GM23338 (cell line): Measurements from ENCODE around the gene ASB16. TPM values are rescaled to one million over a fixed set of nuclear protein-coding genes. Genes with fewer than 3 reads are reported as not detected.

Experiments used
- ATAC-seq: fragments of 200-7000 bp; cut with Tn5 transposase; 3 replicates; pipeline ENCODE4 v1.9.1; 2020
- DNase-seq: peaks from one replicate; pipeline ENCODE4 v3.0.0-alpha.2; 2015; ENCODE audit warnings: low spot score
- H2AFZ ChIP-seq: fragments of 200-600 bp; sonication (generic); 2 replicates; pipeline ENCODE4 v1.8.0; 2016; ENCODE audit warnings: antibody characterized with exemption, mild to moderate bottlenecking, moderate library complexity
- H3F3A ChIP-seq: fragments of 200-600 bp; sonication (generic); replicated peaks from 2 replicates; pipeline ENCODE4 v1.8.0; 2017; ENCODE audit warnings: antibody characterized with exemption, mixed run types, low read depth
- H3K27ac ChIP-seq: fragments of 200-600 bp; sonication (generic); 2 replicates; pipeline ENCODE4 v1.6.1; 2016; ENCODE audit warnings: low read depth
- H3K27me3 ChIP-seq: fragments of 200-600 bp; sonication (generic); 2 replicates; pipeline ENCODE4 v1.8.0; 2016; ENCODE audit warnings: mild to moderate bottlenecking, mixed run types, moderate library complexity; ENCODE audit not compliant: insufficient read depth
- H3K36me3 ChIP-seq: fragments of 200-600 bp; sonication (generic); 2 replicates; pipeline ENCODE4 v1.8.0; 2016; ENCODE audit warnings: mild to moderate bottlenecking; ENCODE audit not compliant: insufficient read depth
- H3K4me1 ChIP-seq: fragments of 200-600 bp; sonication (generic); 2 replicates; pipeline ENCODE4 v1.8.0; 2016; ENCODE audit warnings: mild to moderate bottlenecking, moderate library complexity; ENCODE audit not compliant: insufficient read depth
- H3K4me2 ChIP-seq: fragments of 200-600 bp; sonication (generic); 2 replicates; pipeline ENCODE4 v1.7.1; 2017; ENCODE audit warnings: mixed run types
- H3K4me3 ChIP-seq: fragments of 200-600 bp; sonication (generic); 2 replicates; pipeline ENCODE4 v1.6.1; 2016; ENCODE audit warnings: mixed run types
- H3K79me2 ChIP-seq: fragments of 200-600 bp; sonication (generic); replicated peaks from 2 replicates; pipeline ENCODE4 v1.8.0; 2017; ENCODE audit warnings: mild to moderate bottlenecking; ENCODE audit not compliant: insufficient read depth
- H3K9me2 ChIP-seq: fragments of 200-600 bp; sonication (generic); 2 replicates; pipeline ENCODE4 v1.8.0; 2017; ENCODE audit not compliant: insufficient read depth
- H4K20me1 ChIP-seq: fragments of 200-600 bp; sonication (generic); replicated peaks from 2 replicates; pipeline ENCODE4 v1.8.0; 2017; ENCODE audit warnings: mild to moderate bottlenecking; ENCODE audit not compliant: insufficient read depth
- H3K27ac Mint-ChIP-seq: 2 replicates; pipeline ENCODE4 v1.8.0; 2020; ENCODE audit warnings: inconsistent platforms, mild to moderate bottlenecking, moderate library complexity, mixed read lengths
- H3K27me3 Mint-ChIP-seq: 3 replicates; pipeline ENCODE4 v1.8.0; 2022; ENCODE audit warnings: low read depth, mild to moderate bottlenecking, moderate library complexity, mixed read lengths, inconsistent platforms; ENCODE audit not compliant: insufficient read depth, poor library complexity
- H3K36me3 Mint-ChIP-seq: 3 replicates; pipeline ENCODE4 v1.8.0; 2021; ENCODE audit warnings: low read depth, mild to moderate bottlenecking, inconsistent platforms, moderate library complexity, mixed read lengths
- H3K4me1 Mint-ChIP-seq: 3 replicates; pipeline ENCODE4 v1.8.0; 2020; ENCODE audit warnings: mild to moderate bottlenecking, inconsistent platforms, mixed read lengths
- H3K4me3 Mint-ChIP-seq: 3 replicates; pipeline ENCODE4 v1.8.0; 2021; ENCODE audit warnings: moderate library complexity, mild to moderate bottlenecking, inconsistent platforms, mixed read lengths
- H3K9me3 Mint-ChIP-seq: 3 replicates; pipeline ENCODE4 v1.8.0; 2020; ENCODE audit warnings: moderate library complexity, mild to moderate bottlenecking, inconsistent platforms, mixed read lengths
- CREB1 ChIP-seq: fragments of 250-450 bp; sonication (Bioruptor Pico); IDR thresholded peaks from 2 replicates; pipeline ENCODE4 v1.5.0; 2020; ENCODE audit warnings: low read depth, mild to moderate bottlenecking, moderate library complexity
- CTCF ChIP-seq, 2 experiments: fragments of 200-600 bp in 1 of 2; sonication (generic) in 1 of 2; conservative IDR thresholded peaks; 2 replicates each; pipeline versions ENCODE4 v1.5.1 to v1.6.1; 2016 to 2017; ENCODE audit warnings: antibody characterized with exemption in 2 of 2, low read depth in 2 of 2, mild to moderate bottlenecking in 2 of 2, moderate library complexity in 1 of 2
- POLR2AphosphoS5 ChIP-seq: IDR thresholded peaks from 2 replicates; pipeline ENCODE4 v1.6.1; 2016; ENCODE audit warnings: antibody characterized with exemption, low read depth
- REST ChIP-seq: IDR thresholded peaks from one replicate; pipeline ENCODE4 v1.6.1; 2018; ENCODE audit warnings: antibody characterized with exemption; ENCODE audit not compliant: unreplicated experiment
- ZNF462 ChIP-seq: fragments of 250-450 bp; sonication (Bioruptor Pico); IDR thresholded peaks from 2 replicates; pipeline ENCODE4 v1.5.0; 2020; ENCODE audit warnings: mild to moderate bottlenecking, moderate library complexity
- polyA plus RNA-seq: library from polyadenylated mRNA; unstranded; fragments of >200 nt; fragmentation: Nextera tagmentation; extraction: Ambion mirVana; gene quantifications from 2 replicates; pipeline ENCODE4 v1.2.1, GENCODE V29; 2016
- total RNA-seq: library from RNA; depleted of rRNA; stranded (reverse); fragments of >200 nt; shearing (Covaris generic); gene quantifications from 2 replicates; pipeline ENCODE4 v1.2.3, GENCODE V29; 2014

The ASB16 gene
- total and polyA plus RNA-seq, 2 experiments from 2014 or later, result 0.47 TPM; not detected in 1

- H3K27me3 ChIP-seq, result no peaks in the 10 kb centered on the region
- H3K27ac ChIP-seq, result peak overlapping the region; percentile 55; the same call in 1 of the 2 replicates
- peaks cover 15% of the 10 kb centered on the region for H4K20me1 ChIP-seq
- peaks cover 29% of the 10 kb centered on the region; the same call in 1 of the 2 replicates for H3F3A ChIP-seq
- no peaks in the 10 kb centered on the region for H3K9me3 Mint-ChIP-seq
- H3K4me1 Mint-ChIP-seq, result peaks cover 30% of the 10 kb centered on the region
- H3K4me3 ChIP-seq, result no peak overlapping the region; the same call in 1 of the 2 replicates
- no peak overlapping the region for H2AFZ ChIP-seq
- peak overlapping the region; percentile 92; the same call in 1 of the 2 replicates for H3K27ac Mint-ChIP-seq
- TF ChIP-seq CREB1 (CRISPR knock-in tag), result peak; percentile 48
- TF ChIP-seq POLR2AphosphoS5, result peak; percentile 60
- TF ChIP-seq CTCF (conservative IDR thresholded peaks at IDR 0.05; ENCODE audit: low read depth in 2 of 2), result peak; percentile 78 to 97
- TF ChIP-seq REST, result no peak
- no peaks in the 10 kb centered on the region for H3K9me2 ChIP-seq
- H3K4me1 ChIP-seq, result peaks cover 11% of the 10 kb centered on the region
- peaks cover 31% of the 10 kb centered on the region for H3K36me3 ChIP-seq
- ATAC-seq, result peak; percentile 91
- peaks cover 86% of the 10 kb centered on the region for H3K36me3 Mint-ChIP-seq
- H3K4me3 Mint-ChIP-seq, result no peak overlapping the region
- peak overlapping the region; percentile 67; the same call in 1 of the 2 replicates for H3K4me2 ChIP-seq
- peaks cover 27% of the 10 kb centered on the region for H3K27me3 Mint-ChIP-seq
- no peaks in the 10 kb centered on the region for H3K79me2 ChIP-seq
- DNase-seq, result peak; percentile 94
Observed at GRCh38 chr17:44210342-44211192, 40.1 kb downstream of the ASB16 start.

GRCh38 chr17:44211281-44212265 lies 41.1 kb downstream of the ASB16 start:
- H3K36me3 Mint-ChIP-seq, result peaks cover 90% of the 10 kb centered on the region
- H3K27ac Mint-ChIP-seq, result no peak overlapping the region
- peaks cover 32% of the 10 kb centered on the region for H3K36me3 ChIP-seq
- TF ChIP-seq ZNF462 (CRISPR knock-in tag), result no peak

More at GRCh38 chr17:44211281-44212265, 41.1 kb downstream of the ASB16 start:
- DNase-seq (no peak), ATAC-seq (no peak)
- Histone ChIP-seq H3K79me2 (peaks cover 2% of the 10 kb centered on the region), H3K4me1 (peaks cover 3% of the 10 kb centered on the region; the same call in 1 of the 2 replicates), H4K20me1 (peaks cover 15% of the 10 kb centered on the region), H3K27me3 (no peaks in the 10 kb centered on the region), H3K4me3 (no peak overlapping the region; the same call in 1 of the 2 replicates), H3K4me2 (peak overlapping the region; percentile 67; the same call in 1 of the 2 replicates), H2AFZ (no peak overlapping the region), H3K9me2 (no peaks in the 10 kb centered on the region), H3K27ac (peak overlapping the region; percentile 55; the same call in 1 of the 2 replicates), H3F3A (peaks cover 31% of the 10 kb centered on the region; the same call in 1 of the 2 replicates)
- no peak overlapping the region for H3K4me3 Mint-ChIP-seq
- H3K4me1 Mint-ChIP-seq, result peaks cover 21% of the 10 kb centered on the region
- H3K9me3 Mint-ChIP-seq, result no peaks in the 10 kb centered on the region
- peaks cover 28% of the 10 kb centered on the region for H3K27me3 Mint-ChIP-seq
